Fibroblast of gingiva (primary cell): ENCODE results near the gene MKX.

ENCODE experiments used
- DNase-seq: peaks from one replicate; pipeline ENCODE4 v3.0.0-alpha.2; 2011; ENCODE audit warnings: low read depth

Gene MKX

GRCh38 chr10:27745732-27746396 lies at the start of gene MKX:
TSS of gene MKX (minus strand) at chr10:27745819. CDS start at chr10:27743415, 2,404 bp downstream.
- DNase-seq: peak; percentile 71

- DNase-seq: peak; percentile 20
These were observed 48.5 kb upstream of the MKX start for GRCh38 chr10:27794157-27794556.

GRCh38 chr10:27792216-27792615 lies 46.6 kb upstream of the MKX start:
- DNase-seq: no peak

- DNase-seq: no peak
These were observed 38.7 kb upstream of the MKX start for GRCh38 chr10:27784272-27784671.

GRCh38 chr10:27783660-27784059 lies 38.0 kb upstream of the MKX start:
- DNase-seq: peak; percentile 9

GRCh38 chr10:27779462-27780015 lies 33.9 kb upstream of the MKX start:
- DNase-seq: peak; percentile 73

- DNase-seq: no peak
These were observed 29.2 kb upstream of the MKX start for GRCh38 chr10:27774831-27775230.

GRCh38 chr10:27771231-27771630 lies 25.6 kb upstream of the MKX start:
- no peak for DNase-seq

- no peak for DNase-seq
These were observed 24.6 kb upstream of the MKX start for GRCh38 chr10:27770181-27770580.

GRCh38 chr10:27760867-27761266 lies 15.2 kb upstream of the MKX start:
- no peak for DNase-seq

GRCh38 chr10:27759483-27760272 lies 14.1 kb upstream of the MKX start:
- DNase-seq: no peak

- no peak for DNase-seq
These were observed 7.1 kb upstream of the MKX start for GRCh38 chr10:27752673-27753237.

- no peak for DNase-seq
These were observed 3.0 kb upstream of the MKX start for GRCh38 chr10:27748601-27749000.

- no peak for DNase-seq
These were observed 1.5 kb upstream of the MKX start for GRCh38 chr10:27747096-27747451.

GRCh38 chr10:27746397-27747095 lies 927 bp upstream of the MKX start:
- DNase-seq: no peak

GRCh38 chr10:27744802-27745731 lies 552 bp downstream of the MKX start:
- DNase-seq: no peak

GRCh38 chr10:27743877-27744801 lies 1.5 kb downstream of the MKX start:
- DNase-seq: peak; percentile 73

GRCh38 chr10:27743012-27743876 lies 2.4 kb downstream of the MKX start:
- peak; percentile 28 for DNase-seq
